T-helper 2 cell treated with Interferon-gamma antibody and Interleukin-4, amounts not matched to agents 100 ng/mL and 5 ng/mL, for 36 hours (primary cell): ENCODE data around the gene PDIK1L. TPM values are rescaled to one million over a fixed set of nuclear protein-coding genes. Genes with fewer than 3 reads are reported as not detected.

Experiments used
- intact Hi-C: fragments of 100-400 bp; cut with micrococcal nuclease; formaldehyde crosslinking; loops from one replicate; pipeline ENCODE4 v1.15.1; 2023
- total RNA-seq: library from RNA; stranded (reverse); gene quantifications from 2 replicates; pipeline ENCODE4 v1.2.3, GENCODE V29; 2022

PDIK1L gene
- total RNA-seq, 1 donor from 2014 or later = 23.4 TPM

- intact Hi-C loops = no loop called here
Observed at GRCh38 chr1:26121854-26122773, 10.5 kb downstream of the PDIK1L start.

GRCh38 chr1:26122988-26123973 is 11.7 kb downstream of the PDIK1L start:
- intact Hi-C loops = no loop called here

GRCh38 chr1:26124418-26125331 is 13.1 kb downstream of the PDIK1L start:
- intact Hi-C loops = no loop called here

GRCh38 chr1:26125382-26125781 is 13.8 kb downstream of the PDIK1L start:
- intact Hi-C loops = no loop called here

- intact Hi-C loops = loop anchor here (1.0 kb wide), 3 partner anchors 15 to 128 kb away; partner anchors contain the start of genes PAFAH2 and PDIK1L
Observed at GRCh38 chr1:26125946-26126320, 14.3 kb downstream of the PDIK1L start.

GRCh38 chr1:26126321-26127084 is 14.9 kb downstream of the PDIK1L start:
- intact Hi-C loops = loop anchor here (1.0 kb wide), 3 partner anchors 15 to 128 kb away; partner anchors contain the start of genes PAFAH2 and PDIK1L

GRCh38 chr1:26127235-26128163 is 15.9 kb downstream of the PDIK1L start:
- intact Hi-C loops = no loop called here

GRCh38 chr1:26129778-26130177 is 18.2 kb downstream of the PDIK1L start:
- intact Hi-C loops = no loop called here

- intact Hi-C loops = no loop called here
Observed at GRCh38 chr1:26130695-26131094, 19.1 kb downstream of the PDIK1L start.

GRCh38 chr1:26132128-26132833 is 20.7 kb downstream of the PDIK1L start:
- intact Hi-C loops = no loop called here

- intact Hi-C loops = no loop called here
Observed at GRCh38 chr1:26132834-26133167, 21.2 kb downstream of the PDIK1L start.

GRCh38 chr1:26134466-26134865 is 22.8 kb downstream of the PDIK1L start:
- intact Hi-C loops = no loop called here

- intact Hi-C loops = no loop called here
Observed at GRCh38 chr1:26138974-26139558, 27.4 kb downstream of the PDIK1L start.

GRCh38 chr1:26142159-26142558 is 30.5 kb downstream of the PDIK1L start:
- intact Hi-C loops = no loop called here

- intact Hi-C loops = loop anchor here (1.0 kb wide), 3 partner anchors 19 to 110 kb away; no protein-coding TSS in a partner anchor
Observed at GRCh38 chr1:26145041-26145959, 33.7 kb downstream of the PDIK1L start.

- intact Hi-C loops = loop anchor here (1.0 kb wide), 3 partner anchors 20 to 111 kb away; no protein-coding TSS in a partner anchor
Observed at GRCh38 chr1:26145960-26146294, 34.3 kb downstream of the PDIK1L start.

GRCh38 chr1:26148887-26149286 is 37.3 kb downstream of the PDIK1L start:
- intact Hi-C loops = no loop called here
